Stomach smooth muscle (tissue), 2 donors: ENCODE data around the gene RAPGEF6.

ENCODE experiments used
- H3K27ac ChIP-seq: one replicate; pipeline ENCODE4 v1.7.0; 2013; ENCODE audit warnings: mild to moderate bottlenecking, low read length, inconsistent platforms
- H3K27me3 ChIP-seq, 2 donors: one replicate each; pipeline ENCODE4 v1.7.0; 2013; ENCODE audit warnings: low read length in 2 of 2; ENCODE audit not compliant: insufficient read depth in 2 of 2, control insufficient read depth in 1 of 2
- H3K36me3 ChIP-seq, 2 donors: one replicate each; pipeline ENCODE4 v1.7.0; 2013; ENCODE audit warnings: low read length in 2 of 2; ENCODE audit not compliant: control insufficient read depth in 2 of 2, insufficient read depth in 2 of 2
- H3K4me1 ChIP-seq: one replicate; pipeline ENCODE4 v1.7.0; 2013; ENCODE audit warnings: low read length; ENCODE audit not compliant: control insufficient read depth, insufficient read depth
- H3K4me3 ChIP-seq, 2 donors: one replicate each; pipeline ENCODE4 v1.7.0; 2013; ENCODE audit warnings: low read length in 2 of 2
- H3K9ac ChIP-seq, 2 donors: one replicate each; pipeline ENCODE4 v1.7.0; 2013; ENCODE audit warnings: low read length in 2 of 2, mild to moderate bottlenecking in 1 of 2
- H3K9me3 ChIP-seq, 2 donors: one replicate each; pipeline ENCODE4 v1.7.0; 2013; ENCODE audit warnings: low read length in 2 of 2; ENCODE audit not compliant: control insufficient read depth in 2 of 2
- donor health status: healthy.
- donor health status: Pancreatic carcinoma.

RAPGEF6 gene

GRCh38 chr5:131433109-131433508 is 201.9 kb downstream of the RAPGEF6 start:
- H3K27me3 ChIP-seq: no peaks in the 10 kb centered on the region
- no peaks in the 10 kb centered on the region for H3K9me3 ChIP-seq
- no peak overlapping the region for H3K27ac ChIP-seq
- H3K4me3 ChIP-seq: no peak overlapping the region
- H3K4me1 ChIP-seq: no peaks in the 10 kb centered on the region
- H3K9ac ChIP-seq: no peak overlapping the region
- H3K36me3 ChIP-seq: peaks cover 18 to 25% of the 10 kb centered on the region in 2 donors

GRCh38 chr5:131431794-131432193 is 203.2 kb downstream of the RAPGEF6 start:
- H3K27ac ChIP-seq: no peak overlapping the region
- H3K36me3 ChIP-seq: peaks cover 20 to 30% of the 10 kb centered on the region in 2 donors
- H3K9me3 ChIP-seq: no peaks in the 10 kb centered on the region
- no peaks in the 10 kb centered on the region for H3K4me1 ChIP-seq
- H3K27me3 ChIP-seq: no peaks in the 10 kb centered on the region
- no peak overlapping the region for H3K9ac ChIP-seq
- no peak overlapping the region for H3K4me3 ChIP-seq

- Histone ChIP-seq H3K9ac (no peak overlapping the region), H3K9me3 (no peaks in the 10 kb centered on the region), H3K27me3 (no peaks in the 10 kb centered on the region), H3K27ac (no peak overlapping the region), H3K36me3 (peaks cover 20 to 31% of the 10 kb centered on the region in 2 donors), H3K4me3 (no peak overlapping the region), H3K4me1 (no peaks in the 10 kb centered on the region)
Measured at GRCh38 chr5:131430794-131431193, 204.2 kb downstream of the RAPGEF6 start.

GRCh38 chr5:131426011-131426410 is 209.0 kb downstream of the RAPGEF6 start:
- Histone ChIP-seq H3K4me1 (no peaks in the 10 kb centered on the region), H3K9ac (no peak overlapping the region), H3K27ac (no peak overlapping the region), H3K36me3 (peaks cover 16 to 21% of the 10 kb centered on the region in 2 donors), H3K4me3 (no peak overlapping the region), H3K9me3 (no peaks in the 10 kb centered on the region), H3K27me3 (no peaks in the 10 kb centered on the region)

GRCh38 chr5:131423056-131423455 is 212.0 kb downstream of the RAPGEF6 start:
- H3K27ac ChIP-seq: no peak overlapping the region
- peaks cover 2 to 9% of the 10 kb centered on the region in 2 donors for H3K36me3 ChIP-seq
- no peak overlapping the region for H3K9ac ChIP-seq
- H3K4me1 ChIP-seq: no peaks in the 10 kb centered on the region
- H3K4me3 ChIP-seq: no peak overlapping the region
- no peaks in the 10 kb centered on the region for H3K27me3 ChIP-seq
- H3K9me3 ChIP-seq: no peaks in the 10 kb centered on the region

GRCh38 chr5:131419877-131420276 is 215.2 kb downstream of the RAPGEF6 start:
- no peak overlapping the region for H3K27ac ChIP-seq
- H3K9me3 ChIP-seq: no peaks in the 10 kb centered on the region
- no peak overlapping the region for H3K9ac ChIP-seq
- H3K36me3 ChIP-seq: no peaks in the 10 kb centered on the region
- no peak overlapping the region for H3K4me3 ChIP-seq
- no peaks in the 10 kb centered on the region for H3K27me3 ChIP-seq
- no peaks in the 10 kb centered on the region for H3K4me1 ChIP-seq

GRCh38 chr5:131418846-131419245 is 216.2 kb downstream of the RAPGEF6 start:
- no peak overlapping the region for H3K9ac ChIP-seq
- no peaks in the 10 kb centered on the region for H3K27me3 ChIP-seq
- peaks cover 0 to 3% of the 10 kb centered on the region in 2 donors for H3K36me3 ChIP-seq
- H3K9me3 ChIP-seq: no peaks in the 10 kb centered on the region
- H3K4me1 ChIP-seq: no peaks in the 10 kb centered on the region
- no peak overlapping the region for H3K27ac ChIP-seq
- no peak overlapping the region for H3K4me3 ChIP-seq

- Histone ChIP-seq H3K9me3 (no peaks in the 10 kb centered on the region), H3K9ac (no peak overlapping the region), H3K4me1 (no peaks in the 10 kb centered on the region), H3K27me3 (no peaks in the 10 kb centered on the region), H3K27ac (no peak overlapping the region), H3K4me3 (no peak overlapping the region), H3K36me3 (peaks cover 0 to 3% of the 10 kb centered on the region in 2 donors)
Measured at GRCh38 chr5:131417240-131417869, 217.7 kb downstream of the RAPGEF6 start.

GRCh38 chr5:131416729-131417128 is 218.3 kb downstream of the RAPGEF6 start:
- Histone ChIP-seq H3K9me3 (no peaks in the 10 kb centered on the region), H3K27ac (no peak overlapping the region)

GRCh38 chr5:131413605-131414559 is 221.1 kb downstream of the RAPGEF6 start:
- Histone ChIP-seq H3K9ac (no peak overlapping the region), H3K4me3 (no peak overlapping the region), H3K4me1 (no peaks in the 10 kb centered on the region), H3K27me3 (no peaks in the 10 kb centered on the region), H3K27ac (no peak overlapping the region), H3K9me3 (no peaks in the 10 kb centered on the region), H3K36me3 (peaks cover 0 to 3% of the 10 kb centered on the region in 2 donors)

More at GRCh38 chr5:131416729-131417128, 218.3 kb downstream of the RAPGEF6 start:
- Histone ChIP-seq H3K27me3 (no peaks in the 10 kb centered on the region), H3K4me3 (no peak overlapping the region), H3K4me1 (no peaks in the 10 kb centered on the region), H3K36me3 (peaks cover 0 to 3% of the 10 kb centered on the region in 2 donors), H3K9ac (no peak overlapping the region)
